ENCODE measurements around the gene MYT1. TPM values are rescaled to one million over a fixed set of nuclear protein-coding genes. Genes with fewer than 3 reads are reported as not detected.

MYT1 gene
- total RNA-seq, 1 donor from 2014 or later: not detected

GRCh38 chr20:64149141-64149540 is 15.1 kb upstream of the MYT1 start:
- FAIRE-seq: no peak
- TF ChIP-seq, protein P1, sequence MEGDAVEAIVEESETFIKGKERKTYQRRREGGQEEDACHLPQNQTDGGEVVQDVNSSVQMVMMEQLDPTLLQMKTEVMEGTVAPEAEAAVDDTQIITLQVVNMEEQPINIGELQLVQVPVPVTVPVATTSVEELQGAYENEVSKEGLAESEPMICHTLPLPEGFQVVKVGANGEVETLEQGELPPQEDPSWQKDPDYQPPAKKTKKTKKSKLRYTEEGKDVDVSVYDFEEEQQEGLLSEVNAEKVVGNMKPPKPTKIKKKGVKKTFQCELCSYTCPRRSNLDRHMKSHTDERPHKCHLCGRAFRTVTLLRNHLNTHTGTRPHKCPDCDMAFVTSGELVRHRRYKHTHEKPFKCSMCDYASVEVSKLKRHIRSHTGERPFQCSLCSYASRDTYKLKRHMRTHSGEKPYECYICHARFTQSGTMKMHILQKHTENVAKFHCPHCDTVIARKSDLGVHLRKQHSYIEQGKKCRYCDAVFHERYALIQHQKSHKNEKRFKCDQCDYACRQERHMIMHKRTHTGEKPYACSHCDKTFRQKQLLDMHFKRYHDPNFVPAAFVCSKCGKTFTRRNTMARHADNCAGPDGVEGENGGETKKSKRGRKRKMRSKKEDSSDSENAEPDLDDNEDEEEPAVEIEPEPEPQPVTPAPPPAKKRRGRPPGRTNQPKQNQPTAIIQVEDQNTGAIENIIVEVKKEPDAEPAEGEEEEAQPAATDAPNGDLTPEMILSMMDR (IDR thresholded peaks at IDR 0.05; ENCODE audit: insufficient read depth, low read length, severe bottlenecking): no peak
- Histone ChIP-seq H3K36me3 (ENCODE audit: control insufficient read depth, insufficient read depth, low read length) (no peaks in the 10 kb centered on the region), H3K27me3 (ENCODE audit: control insufficient read depth, insufficient read depth, low read length) (no peaks in the 10 kb centered on the region), H3K4me3 (ENCODE audit: low read depth, low read length) (no peak overlapping the region)
- no peak for DNase-seq (ENCODE audit: low read depth)

DNA sequence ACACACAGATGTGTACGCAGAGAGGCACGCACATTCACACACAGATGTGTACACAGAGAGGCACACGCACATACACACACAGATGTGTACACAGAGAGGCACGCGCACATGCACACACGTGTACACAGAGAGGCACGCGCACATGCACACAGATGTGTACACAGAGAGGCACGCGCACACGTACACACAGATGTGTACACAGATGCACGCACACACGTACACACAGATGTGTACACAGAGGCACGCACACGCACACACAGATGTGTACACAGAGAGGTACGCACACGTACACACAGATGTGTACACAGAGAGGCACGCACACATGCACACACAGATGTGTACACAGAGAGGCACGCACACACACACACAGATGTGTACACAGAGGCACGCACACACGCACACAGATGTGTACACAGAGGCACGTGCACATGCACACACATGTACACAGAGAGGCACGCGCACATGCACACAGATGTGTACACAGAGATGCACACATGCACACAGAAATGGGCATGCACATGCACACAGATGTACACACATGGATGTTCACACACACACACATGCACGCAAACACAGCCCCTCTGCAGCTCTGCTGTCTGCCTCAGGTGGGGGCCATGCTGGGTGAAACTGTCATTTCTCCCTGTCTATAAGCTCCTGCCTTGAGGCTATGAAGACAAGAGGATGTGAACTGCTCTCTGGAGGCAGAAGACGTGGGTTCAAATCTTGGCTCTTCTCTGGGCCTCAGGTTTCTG is 14.3 kb upstream of the MYT1 start:
- TF ChIP-seq, protein P1 (IDR thresholded peaks at IDR 0.05; ENCODE audit: insufficient read depth, low read length, severe bottlenecking): no peak
- Histone ChIP-seq H3K36me3 (ENCODE audit: control insufficient read depth, insufficient read depth, low read length) (no peaks in the 10 kb centered on the region), H3K4me3 (ENCODE audit: low read depth, low read length) (no peak overlapping the region), H3K27me3 (ENCODE audit: control insufficient read depth, insufficient read depth, low read length) (no peaks in the 10 kb centered on the region)
- FAIRE-seq (peak; percentile 23), DNase-seq (ENCODE audit: low read depth) (no peak)

DNA sequence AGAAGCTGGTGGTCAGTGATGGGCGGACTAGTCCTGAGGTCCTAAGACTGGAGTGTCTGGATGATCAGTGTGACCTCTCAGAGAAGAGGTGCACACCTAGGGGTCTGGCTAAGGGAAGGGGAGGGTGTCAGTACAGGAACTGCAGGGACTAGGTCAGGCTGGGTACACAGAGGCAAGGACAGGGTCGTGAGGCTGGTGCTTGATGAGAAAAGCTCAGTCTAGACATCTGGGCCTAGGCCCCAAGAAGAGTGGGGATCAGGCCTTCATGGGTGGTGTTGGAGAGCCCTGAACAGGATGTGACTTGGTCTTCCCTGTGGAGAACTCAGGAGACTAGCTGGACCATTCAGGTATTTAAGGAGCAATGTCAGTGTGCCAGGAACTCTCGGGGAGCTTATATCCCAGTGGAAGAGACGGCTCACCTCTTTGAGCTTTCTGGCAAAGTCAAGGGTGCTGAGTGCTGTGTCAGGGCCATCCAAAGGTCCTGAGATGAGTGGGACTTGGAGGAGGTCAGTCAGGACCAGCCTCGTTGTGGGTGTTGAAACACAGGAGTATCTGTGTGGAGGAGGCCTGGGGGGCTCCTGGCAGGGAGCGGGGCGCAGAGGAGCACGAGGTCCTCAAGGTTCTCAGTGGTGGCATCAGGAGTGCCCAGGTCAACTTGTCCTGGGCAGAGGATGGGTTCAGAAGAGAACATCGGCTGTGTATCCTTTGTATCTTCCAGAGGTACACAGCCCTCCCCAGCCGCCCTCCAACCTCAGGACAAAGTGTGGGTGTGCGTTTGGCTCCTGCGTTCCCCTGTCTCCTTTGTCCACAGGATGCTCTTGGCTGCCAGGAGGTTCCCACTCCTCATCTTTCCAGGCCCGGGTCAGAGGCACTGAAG is 13.3 kb upstream of the MYT1 start:
- DNase-seq (ENCODE audit: low read depth) (no peak), FAIRE-seq (no peak)
- no peaks in the 10 kb centered on the region for H3K36me3 ChIP-seq (ENCODE audit: control insufficient read depth, insufficient read depth, low read length)
- no peak overlapping the region for H3K4me3 ChIP-seq (ENCODE audit: low read depth, low read length)
- H3K27me3 ChIP-seq (ENCODE audit: control insufficient read depth, insufficient read depth, low read length): no peaks in the 10 kb centered on the region
- TF ChIP-seq, protein P1 (IDR thresholded peaks at IDR 0.05; ENCODE audit: insufficient read depth, low read length, severe bottlenecking): no peak

GRCh38 chr20:64151633-64152530 is 12.4 kb upstream of the MYT1 start:
- FAIRE-seq (peak; percentile 28), DNase-seq (ENCODE audit: low read depth) (peak; percentile 95)
- Histone ChIP-seq H3K36me3 (ENCODE audit: control insufficient read depth, insufficient read depth, low read length) (no peaks in the 10 kb centered on the region), H3K4me3 (ENCODE audit: low read depth, low read length) (no peak overlapping the region), H3K27me3 (ENCODE audit: control insufficient read depth, insufficient read depth, low read length) (no peaks in the 10 kb centered on the region)
- TF ChIP-seq, protein P1 (IDR thresholded peaks at IDR 0.05; ENCODE audit: insufficient read depth, low read length, severe bottlenecking): no peak

GRCh38 chr20:64152906-64153305 is 11.3 kb upstream of the MYT1 start:
- H3K4me3 ChIP-seq (ENCODE audit: low read depth, low read length): no peak overlapping the region
- FAIRE-seq (no peak), DNase-seq (ENCODE audit: low read depth) (no peak)
- H3K36me3 ChIP-seq (ENCODE audit: control insufficient read depth, insufficient read depth, low read length): no peaks in the 10 kb centered on the region
- no peaks in the 10 kb centered on the region for H3K27me3 ChIP-seq (ENCODE audit: control insufficient read depth, insufficient read depth, low read length)
- TF ChIP-seq, protein P1 (IDR thresholded peaks at IDR 0.05; ENCODE audit: insufficient read depth, low read length, severe bottlenecking): no peak
